RWPE1 (cell line): Measurements from ENCODE around the gene PLEKHM1.

ENCODE experiments used
- CTCF ChIA-PET: fragments of 350-600 bp; sonication (Branson Sonifier 250); formaldehyde crosslinking; extraction: SDS; loops from one replicate; lab custom pipeline; 2021; lab: Yijun Ruan, JAX
- POLR2A ChIA-PET: fragments of 400-600 bp; formaldehyde crosslinking; extraction: SDS; loops from one replicate; lab custom pipeline; 2020; ENCODE audit warnings: antibody characterized with exemption; ENCODE audit not compliant: low non-redundant PET; lab: Yijun Ruan, JAX
- DNase-seq: peaks from one replicate; pipeline ENCODE4 v3.0.0; 2012; ENCODE audit warnings: low spot score
- H3K27ac ChIP-seq: fragments of 450-650 bp; 2 replicates; pipeline ENCODE4 v1.5.1; 2017
- CTCF ChIP-seq: fragments of 450-650 bp; conservative IDR thresholded peaks from 2 replicates; pipeline ENCODE4 v1.5.1; 2017; ENCODE audit warnings: low read depth, mild to moderate bottlenecking

PLEKHM1 gene

GRCh38 chr17:45425984-45426413 lies 64.5 kb downstream of the PLEKHM1 start:
- DNase-seq, result no peak
- H3K27ac ChIP-seq, result peak overlapping the region; percentile 86
- ChIA-PET POLR2A (no interaction called here), CTCF (interaction anchor here (0.6 to 2.2 kb wide), 5 partner anchors 17 to 413 kb away, joined by 3 to 11 read pairs (median 3); no protein-coding TSS in a partner anchor)
- TF ChIP-seq CTCF, result peak; percentile 8

GRCh38 chr17:45425125-45425983 lies 65.2 kb downstream of the PLEKHM1 start:
- peak; percentile 37; the same call in 1 of the 2 replicates for TF ChIP-seq CTCF
- CTCF ChIA-PET, result interaction anchor here (0.6 to 2.2 kb wide), 6 partner anchors 17 to 288 kb away, joined by 3 to 11 read pairs (median 3); no protein-coding TSS in a partner anchor
- H3K27ac ChIP-seq, result peak overlapping the region; percentile 86
- POLR2A ChIA-PET, result interaction anchor here (0.5 kb wide), 1 partner anchor 206 kb away, joined by 3 read pairs; no protein-coding TSS in a partner anchor
- peak; percentile 89 for DNase-seq

GRCh38 chr17:45424769-45425124 lies 65.8 kb downstream of the PLEKHM1 start:
- TF ChIP-seq CTCF, result no peak
- peak overlapping the region; percentile 86 for H3K27ac ChIP-seq
- ChIA-PET POLR2A (interaction anchor here (0.5 kb wide), 1 partner anchor 205 kb away, joined by 3 read pairs; no protein-coding TSS in a partner anchor), CTCF (interaction anchor here (0.6 to 2.2 kb wide), 2 partner anchors 34 to 205 kb away, joined by 3 to 11 read pairs; no protein-coding TSS in a partner anchor)
- DNase-seq, result no peak

- ChIA-PET POLR2A (interaction anchor here (0.5 kb wide), 1 partner anchor 11 kb away, joined by 4 read pairs; no protein-coding TSS in a partner anchor), CTCF (interaction anchor here (0.9 kb wide), 1 partner anchor 29 kb away, joined by 5 read pairs; no protein-coding TSS in a partner anchor)
- TF ChIP-seq CTCF, result no peak
- peak overlapping the region; percentile 86 for H3K27ac ChIP-seq
- no peak for DNase-seq
These were observed 66.6 kb downstream of the PLEKHM1 start for GRCh38 chr17:45423975-45424335.

- peak overlapping the region; percentile 86 for H3K27ac ChIP-seq
- ChIA-PET CTCF (interaction anchor here (0.9 kb wide), 1 partner anchor 29 kb away, joined by 5 read pairs; no protein-coding TSS in a partner anchor), POLR2A (interaction anchor here (0.5 kb wide), 1 partner anchor 10 kb away, joined by 4 read pairs; no protein-coding TSS in a partner anchor)
These were observed 67.1 kb downstream of the PLEKHM1 start for GRCh38 chr17:45423304-45423974.

More at GRCh38 chr17:45423304-45423974, 67.1 kb downstream of the PLEKHM1 start:
- no peak for DNase-seq
- TF ChIP-seq CTCF, result no peak
